ENCODE measurements around the gene PPP1R36. TPM values are rescaled to one million over a fixed set of nuclear protein-coding genes. Genes with fewer than 3 reads are reported as not detected.

The PPP1R36 gene
- total RNA-seq, 1 donor from 2014 or later = 1.2 TPM

DNA sequence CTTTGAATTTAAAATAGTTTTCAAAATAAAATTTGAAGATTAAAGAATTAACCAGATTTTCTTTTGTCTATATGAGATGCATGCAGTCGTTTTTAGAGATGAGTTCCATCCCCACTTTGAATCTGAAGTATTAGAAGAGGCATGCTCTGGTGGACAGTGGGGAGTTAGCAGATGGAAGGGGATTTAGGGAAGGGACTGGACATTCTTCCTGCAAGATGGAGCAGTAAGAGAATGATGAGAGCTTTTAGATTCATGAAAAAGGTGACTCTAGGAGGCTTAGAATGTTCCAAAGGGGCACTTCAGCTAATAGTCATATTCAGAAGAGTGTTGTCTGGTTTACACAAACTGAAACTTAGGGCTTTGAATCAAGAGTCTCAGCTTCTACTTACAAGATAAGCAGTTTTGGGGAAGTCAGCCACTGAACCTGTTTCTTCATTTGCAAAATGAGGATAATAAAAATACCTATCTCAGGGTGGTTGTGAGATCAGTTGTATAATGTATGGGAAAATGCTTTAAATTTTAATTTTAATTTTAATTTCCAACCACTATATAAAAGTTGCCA lies 41.5 kb upstream of the PPP1R36 start:
- Histone ChIP-seq H3K36me3 (ENCODE audit: control insufficient read depth, insufficient read depth, low read length) (no peaks in the 10 kb centered on the region), H3K4me3 (ENCODE audit: low read depth, low read length) (no peak overlapping the region), H3K27me3 (ENCODE audit: control insufficient read depth, insufficient read depth, low read length) (no peaks in the 10 kb centered on the region)
- DNase-seq (ENCODE audit: low read depth) = no peak
- TF ChIP-seq, protein P1, sequence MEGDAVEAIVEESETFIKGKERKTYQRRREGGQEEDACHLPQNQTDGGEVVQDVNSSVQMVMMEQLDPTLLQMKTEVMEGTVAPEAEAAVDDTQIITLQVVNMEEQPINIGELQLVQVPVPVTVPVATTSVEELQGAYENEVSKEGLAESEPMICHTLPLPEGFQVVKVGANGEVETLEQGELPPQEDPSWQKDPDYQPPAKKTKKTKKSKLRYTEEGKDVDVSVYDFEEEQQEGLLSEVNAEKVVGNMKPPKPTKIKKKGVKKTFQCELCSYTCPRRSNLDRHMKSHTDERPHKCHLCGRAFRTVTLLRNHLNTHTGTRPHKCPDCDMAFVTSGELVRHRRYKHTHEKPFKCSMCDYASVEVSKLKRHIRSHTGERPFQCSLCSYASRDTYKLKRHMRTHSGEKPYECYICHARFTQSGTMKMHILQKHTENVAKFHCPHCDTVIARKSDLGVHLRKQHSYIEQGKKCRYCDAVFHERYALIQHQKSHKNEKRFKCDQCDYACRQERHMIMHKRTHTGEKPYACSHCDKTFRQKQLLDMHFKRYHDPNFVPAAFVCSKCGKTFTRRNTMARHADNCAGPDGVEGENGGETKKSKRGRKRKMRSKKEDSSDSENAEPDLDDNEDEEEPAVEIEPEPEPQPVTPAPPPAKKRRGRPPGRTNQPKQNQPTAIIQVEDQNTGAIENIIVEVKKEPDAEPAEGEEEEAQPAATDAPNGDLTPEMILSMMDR (IDR thresholded peaks at IDR 0.05; ENCODE audit: insufficient read depth, low read length, poor library complexity, severe bottlenecking) = no peak

DNA sequence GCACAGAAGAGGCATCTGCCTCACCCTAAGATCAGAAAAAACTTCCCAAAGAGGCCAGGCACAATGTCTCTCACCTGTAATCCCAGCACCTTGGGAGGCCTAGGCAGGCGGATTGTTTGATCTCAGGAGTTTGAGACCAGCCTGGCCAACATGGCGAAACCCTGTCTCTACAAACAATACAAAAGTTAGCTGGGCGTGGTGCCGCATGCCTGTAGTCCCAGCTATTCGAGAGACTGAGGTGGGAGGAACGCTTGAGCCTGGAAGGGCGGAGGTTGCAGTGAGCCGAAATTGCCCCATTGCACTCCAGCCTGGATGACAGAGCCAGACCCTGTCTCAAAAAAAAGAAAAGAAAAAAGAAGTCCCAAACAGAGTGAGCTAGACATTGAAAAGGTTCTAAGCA lies 40.7 kb upstream of the PPP1R36 start:
- no peaks in the 10 kb centered on the region for H3K27me3 ChIP-seq (ENCODE audit: control insufficient read depth, insufficient read depth, low read length)
- H3K4me3 ChIP-seq (ENCODE audit: low read depth, low read length) = no peak overlapping the region
- TF ChIP-seq, protein P1 (IDR thresholded peaks at IDR 0.05; ENCODE audit: insufficient read depth, low read length, poor library complexity, severe bottlenecking) = no peak
- DNase-seq (ENCODE audit: low read depth) = no peak
- H3K36me3 ChIP-seq (ENCODE audit: control insufficient read depth, insufficient read depth, low read length) = no peaks in the 10 kb centered on the region

DNA sequence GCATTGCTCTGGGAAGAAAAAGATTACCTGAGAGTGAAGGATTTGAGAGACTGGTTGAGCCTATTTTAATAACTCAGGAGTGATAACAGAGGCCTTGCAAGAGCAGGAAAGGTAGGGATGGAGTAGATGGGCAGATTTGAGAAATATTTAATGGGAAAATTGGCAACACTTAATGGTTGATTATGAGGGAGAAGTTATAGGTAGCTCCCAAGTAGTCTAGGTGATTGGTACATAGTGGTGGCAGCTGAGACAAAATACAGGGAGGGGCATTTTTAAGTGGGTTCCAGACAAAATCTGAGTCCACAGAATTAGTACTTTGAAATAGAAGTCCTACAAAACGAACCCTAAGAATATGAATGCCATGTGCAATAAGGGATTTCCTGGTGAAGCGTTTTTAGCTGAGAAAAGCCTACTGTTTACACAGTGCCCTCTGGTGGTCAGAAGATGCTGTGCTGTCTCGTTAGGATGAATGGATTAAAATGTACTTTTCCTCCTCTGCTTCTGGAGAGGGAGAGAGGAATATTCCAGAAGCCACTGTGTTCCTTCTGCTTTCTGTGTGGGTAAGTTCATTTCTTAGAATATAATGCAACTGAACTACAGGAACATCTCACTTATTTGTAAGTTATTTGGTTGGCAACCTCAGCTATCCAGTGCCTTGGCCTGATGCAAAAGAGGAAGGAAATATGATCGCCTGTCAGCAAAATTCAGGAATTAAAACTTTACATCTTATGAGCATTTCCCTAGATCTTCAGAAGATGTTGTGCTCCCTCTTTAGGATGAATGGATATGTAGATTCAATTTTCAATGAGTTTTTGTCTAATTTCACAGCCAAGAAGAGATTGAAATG lies 38.7 kb upstream of the PPP1R36 start:
- H3K4me3 ChIP-seq (ENCODE audit: low read depth, low read length) = no peak overlapping the region
- TF ChIP-seq, protein P1 (IDR thresholded peaks at IDR 0.05; ENCODE audit: insufficient read depth, low read length, poor library complexity, severe bottlenecking) = peak; percentile 86
- no peaks in the 10 kb centered on the region for H3K27me3 ChIP-seq (ENCODE audit: control insufficient read depth, insufficient read depth, low read length)
- no peak for DNase-seq (ENCODE audit: low read depth)
- H3K36me3 ChIP-seq (ENCODE audit: control insufficient read depth, insufficient read depth, low read length) = no peaks in the 10 kb centered on the region

DNA sequence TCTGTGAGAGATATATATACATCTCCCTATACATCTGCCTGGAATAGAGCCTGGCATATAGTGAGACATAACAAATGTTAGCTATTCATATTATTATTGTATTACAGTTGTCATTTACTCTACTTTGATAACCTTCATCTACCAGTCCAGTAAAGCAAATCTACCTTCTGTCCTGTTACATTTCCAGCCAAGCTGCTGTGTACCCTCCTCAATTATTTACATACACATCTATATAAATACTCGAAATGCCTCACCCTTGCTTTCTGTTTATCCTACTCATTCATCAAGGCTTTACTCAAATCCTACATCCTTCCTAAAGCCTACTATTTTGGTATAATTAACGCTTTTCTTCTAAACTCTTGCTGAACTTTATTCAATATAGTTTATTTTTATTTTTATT lies 36.5 kb upstream of the PPP1R36 start:
- no peak for DNase-seq (ENCODE audit: low read depth)
- TF ChIP-seq, protein P1 (IDR thresholded peaks at IDR 0.05; ENCODE audit: insufficient read depth, low read length, poor library complexity, severe bottlenecking) = no peak
- H3K27me3 ChIP-seq (ENCODE audit: control insufficient read depth, insufficient read depth, low read length) = no peaks in the 10 kb centered on the region
- H3K36me3 ChIP-seq (ENCODE audit: control insufficient read depth, insufficient read depth, low read length) = no peaks in the 10 kb centered on the region
- H3K4me3 ChIP-seq (ENCODE audit: low read depth, low read length) = no peak overlapping the region

DNA sequence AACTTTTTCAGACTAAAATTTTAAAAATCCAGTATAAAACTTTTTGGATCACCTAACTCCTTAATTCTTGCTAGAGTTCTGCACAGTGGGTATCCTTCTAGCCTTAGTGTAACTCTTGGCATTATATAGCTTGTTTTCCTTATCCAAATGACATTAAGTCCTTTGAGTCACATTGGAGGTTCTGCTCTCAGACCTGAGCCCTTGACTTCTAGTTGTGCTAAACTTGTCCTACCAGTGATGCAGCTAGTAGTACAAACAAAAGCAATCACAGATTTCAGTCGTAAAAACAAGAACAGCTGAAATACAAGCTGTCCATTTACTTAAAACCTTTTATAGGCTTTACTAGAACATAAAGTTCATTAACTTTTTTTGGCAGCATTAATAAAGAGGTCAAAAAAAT lies 34.7 kb upstream of the PPP1R36 start:
- Histone ChIP-seq H3K27me3 (ENCODE audit: control insufficient read depth, insufficient read depth, low read length) (no peaks in the 10 kb centered on the region), H3K4me3 (ENCODE audit: low read depth, low read length) (no peak overlapping the region), H3K36me3 (ENCODE audit: control insufficient read depth, insufficient read depth, low read length) (no peaks in the 10 kb centered on the region)
- TF ChIP-seq, protein P1 (IDR thresholded peaks at IDR 0.05; ENCODE audit: insufficient read depth, low read length, poor library complexity, severe bottlenecking) = no peak
- DNase-seq (ENCODE audit: low read depth) = no peak
